ENCODE measurements around the gene CHD5.

CHD5 gene

GRCh38 chr1:6088956-6089355, 91.2 kb downstream of the CHD5 start:
- DNase-seq (ENCODE audit: low read depth) = no peak
- TF ChIP-seq MYC (IDR thresholded peaks at IDR 0.05; ENCODE audit: low read depth, low read length) = no peak
- TF ChIP-seq POLR2A (IDR thresholded peaks at IDR 0.05; ENCODE audit: extremely low read depth, insufficient read length) = no peak
- TF ChIP-seq MAX (IDR thresholded peaks at IDR 0.05; ENCODE audit: low read depth, low read length) = no peak
- no peak for TF ChIP-seq CTCF (IDR thresholded peaks at IDR 0.05; ENCODE audit: low read depth, low read length)
- no peak overlapping the region for H3K4me3 ChIP-seq (ENCODE audit: low read depth, low read length)

- H3K4me3 ChIP-seq (ENCODE audit: low read depth, low read length) = no peak overlapping the region
- DNase-seq (ENCODE audit: low read depth) = no peak
- no peak for TF ChIP-seq MAX (IDR thresholded peaks at IDR 0.05; ENCODE audit: low read depth, low read length)
- no peak for TF ChIP-seq CTCF (IDR thresholded peaks at IDR 0.05; ENCODE audit: low read depth, low read length)
- no peak for TF ChIP-seq MYC (IDR thresholded peaks at IDR 0.05; ENCODE audit: low read depth, low read length)
- TF ChIP-seq POLR2A (IDR thresholded peaks at IDR 0.05; ENCODE audit: extremely low read depth, insufficient read length) = no peak
These were observed 92.2 kb downstream of the CHD5 start for GRCh38 chr1:6087958-6088357.

- DNase-seq (ENCODE audit: low read depth) = no peak
- H3K4me3 ChIP-seq (ENCODE audit: low read depth, low read length) = no peak overlapping the region
- TF ChIP-seq POLR2A (IDR thresholded peaks at IDR 0.05; ENCODE audit: extremely low read depth, insufficient read length) (no peak), MYC (IDR thresholded peaks at IDR 0.05; ENCODE audit: low read depth, low read length) (no peak), CTCF (IDR thresholded peaks at IDR 0.05; ENCODE audit: low read depth, low read length) (no peak), MAX (IDR thresholded peaks at IDR 0.05; ENCODE audit: low read depth, low read length) (no peak)
These were observed 92.7 kb downstream of the CHD5 start for GRCh38 chr1:6087377-6087772.

- no peak overlapping the region for H3K4me3 ChIP-seq (ENCODE audit: low read depth, low read length)
- TF ChIP-seq MAX (IDR thresholded peaks at IDR 0.05; ENCODE audit: low read depth, low read length) (no peak), CTCF (IDR thresholded peaks at IDR 0.05; ENCODE audit: low read depth, low read length) (no peak), MYC (IDR thresholded peaks at IDR 0.05; ENCODE audit: low read depth, low read length) (no peak), POLR2A (IDR thresholded peaks at IDR 0.05; ENCODE audit: extremely low read depth, insufficient read length) (no peak)
- no peak for DNase-seq (ENCODE audit: low read depth)
These were observed 93.3 kb downstream of the CHD5 start for GRCh38 chr1:6086762-6087376.

- TF ChIP-seq MAX (IDR thresholded peaks at IDR 0.05; ENCODE audit: low read depth, low read length) (no peak), POLR2A (IDR thresholded peaks at IDR 0.05; ENCODE audit: extremely low read depth, insufficient read length) (no peak), CTCF (IDR thresholded peaks at IDR 0.05; ENCODE audit: low read depth, low read length) (no peak), MYC (IDR thresholded peaks at IDR 0.05; ENCODE audit: low read depth, low read length) (no peak)
- no peak overlapping the region for H3K4me3 ChIP-seq (ENCODE audit: low read depth, low read length)
- no peak for DNase-seq (ENCODE audit: low read depth)
These were observed 93.8 kb downstream of the CHD5 start for GRCh38 chr1:6086358-6086757.
